GM12873 (cell line): ENCODE data around the gene SCUBE3.

Experiments
- TF ChIP-seq, protein P1 (sequence below): IDR thresholded peaks from 2 replicates; pipeline ENCODE4 v1.5.1; 2012; ENCODE audit warnings: low read depth, mild to moderate bottlenecking, moderate library complexity, low read length, control low read depth; ENCODE audit not compliant: insufficient read depth; ENCODE audit errors: missing control alignments

The SCUBE3 gene

GRCh38 chr6:35176301-35177024 is 37.3 kb upstream of the SCUBE3 start:
- TF ChIP-seq, protein P1, sequence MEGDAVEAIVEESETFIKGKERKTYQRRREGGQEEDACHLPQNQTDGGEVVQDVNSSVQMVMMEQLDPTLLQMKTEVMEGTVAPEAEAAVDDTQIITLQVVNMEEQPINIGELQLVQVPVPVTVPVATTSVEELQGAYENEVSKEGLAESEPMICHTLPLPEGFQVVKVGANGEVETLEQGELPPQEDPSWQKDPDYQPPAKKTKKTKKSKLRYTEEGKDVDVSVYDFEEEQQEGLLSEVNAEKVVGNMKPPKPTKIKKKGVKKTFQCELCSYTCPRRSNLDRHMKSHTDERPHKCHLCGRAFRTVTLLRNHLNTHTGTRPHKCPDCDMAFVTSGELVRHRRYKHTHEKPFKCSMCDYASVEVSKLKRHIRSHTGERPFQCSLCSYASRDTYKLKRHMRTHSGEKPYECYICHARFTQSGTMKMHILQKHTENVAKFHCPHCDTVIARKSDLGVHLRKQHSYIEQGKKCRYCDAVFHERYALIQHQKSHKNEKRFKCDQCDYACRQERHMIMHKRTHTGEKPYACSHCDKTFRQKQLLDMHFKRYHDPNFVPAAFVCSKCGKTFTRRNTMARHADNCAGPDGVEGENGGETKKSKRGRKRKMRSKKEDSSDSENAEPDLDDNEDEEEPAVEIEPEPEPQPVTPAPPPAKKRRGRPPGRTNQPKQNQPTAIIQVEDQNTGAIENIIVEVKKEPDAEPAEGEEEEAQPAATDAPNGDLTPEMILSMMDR, result no peak

DNA sequence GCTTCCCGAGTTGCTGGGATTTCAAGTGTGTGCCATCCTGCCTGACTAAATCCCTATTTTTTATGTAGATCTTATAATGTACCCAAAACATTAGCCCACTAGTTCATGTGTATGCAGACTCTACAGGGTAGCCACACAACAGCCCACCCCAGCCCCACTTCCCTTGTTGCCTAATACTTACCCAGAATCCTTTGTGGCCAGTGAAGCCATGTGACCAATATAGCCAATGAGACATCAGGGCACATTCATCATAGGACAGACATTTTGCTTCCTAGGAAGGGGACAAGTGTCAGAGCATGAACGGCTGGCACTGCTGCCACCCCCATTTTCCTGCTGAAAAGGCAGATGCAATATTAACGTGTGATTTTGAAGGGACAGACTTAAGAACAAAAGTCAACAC is 36.6 kb upstream of the SCUBE3 start:
- TF ChIP-seq, protein P1, result no peak

DNA sequence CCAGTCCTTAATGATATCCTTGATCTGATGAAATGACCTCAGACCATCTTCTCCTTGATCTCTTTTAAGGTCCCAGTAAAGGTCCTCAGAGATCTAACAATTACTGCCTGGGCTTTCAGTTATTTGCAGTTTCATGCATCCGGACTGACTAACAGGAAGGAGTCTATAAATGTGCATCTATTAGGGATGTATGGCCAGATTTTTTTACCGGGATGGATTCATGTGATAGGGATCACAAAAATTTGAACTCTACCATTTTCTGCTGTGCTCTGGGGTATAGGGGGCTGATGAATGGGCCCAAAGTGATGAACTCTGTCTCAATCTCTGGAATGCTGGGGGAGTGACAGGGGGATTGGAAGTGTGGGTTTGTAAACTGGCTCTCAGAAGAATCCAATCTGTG is 36.2 kb upstream of the SCUBE3 start:
- TF ChIP-seq, protein P1, result no peak

- TF ChIP-seq, protein P1, result no peak
Measured at GRCh38 chr6:35178012-35178411, 35.7 kb upstream of the SCUBE3 start.

DNA sequence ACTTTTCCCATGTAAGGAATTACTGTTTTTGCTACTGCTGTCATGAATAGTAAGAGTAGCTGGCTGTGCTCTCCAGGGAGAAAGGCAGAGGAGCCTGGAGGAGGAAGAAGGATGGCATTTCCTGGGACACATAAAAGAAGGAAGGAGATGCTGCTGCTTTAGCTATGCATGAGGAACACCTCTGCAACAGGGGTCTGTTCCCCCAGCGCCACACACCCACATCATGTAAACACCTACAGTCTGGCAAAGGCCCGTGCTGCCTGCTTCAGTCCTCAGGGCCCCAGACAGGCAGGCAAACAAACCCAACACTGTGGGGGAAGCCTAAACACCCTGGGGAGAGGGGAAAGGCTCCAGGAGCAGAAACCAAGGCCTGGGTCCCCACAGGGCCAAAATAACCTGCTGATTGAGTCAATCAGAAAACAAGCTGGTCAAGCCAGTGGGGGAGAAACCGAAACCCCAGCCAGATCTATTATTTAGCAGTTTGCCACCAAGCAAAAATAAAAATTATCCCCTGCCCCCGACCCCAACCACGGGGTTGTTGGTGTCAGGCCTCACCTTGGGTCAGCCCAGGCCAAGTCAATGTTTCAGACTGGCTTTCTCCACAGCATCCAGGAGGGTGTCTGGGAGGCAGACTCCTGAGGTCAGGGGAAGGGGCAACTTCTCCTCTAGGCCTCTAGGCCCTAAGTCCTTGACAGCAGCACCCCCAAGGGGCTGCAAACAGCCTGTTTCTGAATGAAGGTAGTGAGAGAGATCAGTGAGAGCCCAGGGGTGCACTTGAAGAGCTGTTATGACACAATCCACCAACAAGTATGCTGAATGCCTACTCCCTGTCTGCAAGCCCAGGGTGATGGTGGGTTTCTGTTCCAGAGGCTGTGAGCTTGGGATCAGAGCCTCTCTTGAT is 34.6 kb upstream of the SCUBE3 start:
- TF ChIP-seq, protein P1, result peak; percentile 45

DNA sequence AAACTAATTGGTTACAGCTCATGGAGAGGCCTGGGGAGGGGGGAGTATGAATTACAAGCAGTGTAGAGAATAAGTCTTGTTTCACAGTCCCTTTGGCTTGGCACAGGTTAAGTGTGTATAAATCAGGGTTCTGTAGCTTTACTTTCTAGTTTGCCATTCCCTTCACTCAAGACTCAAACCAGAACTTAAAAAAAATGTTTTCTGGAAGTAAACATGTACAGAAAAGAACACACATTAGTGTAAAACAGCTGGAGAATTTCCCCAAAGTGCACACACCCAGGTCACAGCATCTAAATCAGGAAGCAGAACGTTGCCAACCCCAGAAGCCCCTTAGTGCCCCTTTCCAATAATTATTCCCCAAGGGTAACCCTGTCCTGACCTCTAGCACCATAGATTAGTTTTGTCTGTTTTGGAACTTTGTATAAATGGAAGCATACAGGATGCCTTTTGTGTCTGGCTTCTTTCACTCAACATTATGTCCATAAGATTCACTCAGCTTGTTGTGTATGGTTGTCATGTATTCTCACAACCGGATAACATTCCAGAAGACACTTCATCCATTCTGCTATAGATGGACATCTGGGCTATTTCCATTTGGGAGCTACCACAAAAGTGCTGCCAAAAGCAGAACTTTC is 33.7 kb upstream of the SCUBE3 start:
- TF ChIP-seq, protein P1, result no peak
